Ishikawa (cell line): ENCODE data around the gene GAA.

Experiments
- CEBPB ChIP-seq: IDR thresholded peaks from 2 replicates; pipeline ENCODE4 v1.6.1; 2012
- CREB1 ChIP-seq: IDR thresholded peaks from 2 replicates; pipeline ENCODE4 v1.6.1; 2012; ENCODE audit warnings: low read depth
- EGR1 ChIP-seq: IDR thresholded peaks from 2 replicates; pipeline ENCODE4 v1.6.1; 2012
- EP300 ChIP-seq: IDR thresholded peaks from 2 replicates; pipeline ENCODE4 v1.6.1; 2012; ENCODE audit warnings: borderline replicate concordance
- FOXM1 ChIP-seq: IDR thresholded peaks from 2 replicates; pipeline ENCODE4 v1.6.1; 2012; ENCODE audit warnings: low read depth, borderline replicate concordance
- NFIC ChIP-seq: IDR thresholded peaks from 2 replicates; pipeline ENCODE4 v1.6.1; 2012
- RAD21 ChIP-seq: IDR thresholded peaks from 2 replicates; pipeline ENCODE4 v1.6.1; 2012; ENCODE audit warnings: low read depth
- TAF1 ChIP-seq: IDR thresholded peaks from 2 replicates; pipeline ENCODE4 v1.6.1; 2012; ENCODE audit warnings: low read depth, mild to moderate bottlenecking
- TCF12 ChIP-seq: IDR thresholded peaks from 2 replicates; pipeline ENCODE4 v1.6.1; 2012; ENCODE audit warnings: low read depth
- TEAD4 ChIP-seq: IDR thresholded peaks from 2 replicates; pipeline ENCODE4 v1.6.1; 2012
- USF1 ChIP-seq: IDR thresholded peaks from 2 replicates; pipeline ENCODE4 v1.6.1; 2012
- YY1 ChIP-seq: IDR thresholded peaks from 2 replicates; pipeline ENCODE4 v1.6.1; 2012; ENCODE audit warnings: low read depth
- ZBTB7A ChIP-seq: IDR thresholded peaks from 2 replicates; pipeline ENCODE4 v1.6.1; 2012; ENCODE audit warnings: low read depth
- TF ChIP-seq, protein P1 (sequence below): IDR thresholded peaks from 2 replicates; pipeline ENCODE4 v1.6.1; 2012; ENCODE audit warnings: low read depth, mild to moderate bottlenecking
- TF ChIP-seq, protein P2 (sequence below): IDR thresholded peaks from 2 replicates; pipeline ENCODE4 v1.6.1; 2012

The GAA gene

GRCh38 chr17:80086081-80086480, 15.3 kb upstream of the GAA start:
- TF ChIP-seq CREB1 (no peak), YY1 (no peak), FOXM1 (no peak), ZBTB7A (no peak), EGR1 (no peak), USF1 (no peak), CEBPB (no peak)

DNA sequence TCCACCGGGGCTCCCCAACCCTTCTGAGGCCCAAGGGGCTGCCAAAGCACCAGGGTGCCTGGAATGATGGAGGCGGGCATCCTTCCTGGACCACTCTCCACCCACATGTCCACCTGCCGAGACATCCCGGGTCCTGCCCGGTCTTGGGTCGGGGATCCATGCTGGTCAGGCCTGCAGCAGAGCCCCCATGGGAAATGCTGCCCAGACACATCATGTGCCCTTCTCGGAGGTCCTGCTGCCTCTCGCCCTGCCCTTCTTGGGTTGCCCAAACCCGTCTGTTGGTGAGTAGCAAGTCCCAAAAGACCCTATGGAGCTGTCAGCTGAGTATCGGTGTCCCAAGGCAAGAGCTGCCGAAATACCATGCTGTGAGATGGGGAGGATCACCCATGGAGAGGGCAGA, 14.8 kb upstream of the GAA start:
- TF ChIP-seq ZBTB7A = no peak
- TF ChIP-seq CEBPB = no peak
- TF ChIP-seq, protein P1, sequence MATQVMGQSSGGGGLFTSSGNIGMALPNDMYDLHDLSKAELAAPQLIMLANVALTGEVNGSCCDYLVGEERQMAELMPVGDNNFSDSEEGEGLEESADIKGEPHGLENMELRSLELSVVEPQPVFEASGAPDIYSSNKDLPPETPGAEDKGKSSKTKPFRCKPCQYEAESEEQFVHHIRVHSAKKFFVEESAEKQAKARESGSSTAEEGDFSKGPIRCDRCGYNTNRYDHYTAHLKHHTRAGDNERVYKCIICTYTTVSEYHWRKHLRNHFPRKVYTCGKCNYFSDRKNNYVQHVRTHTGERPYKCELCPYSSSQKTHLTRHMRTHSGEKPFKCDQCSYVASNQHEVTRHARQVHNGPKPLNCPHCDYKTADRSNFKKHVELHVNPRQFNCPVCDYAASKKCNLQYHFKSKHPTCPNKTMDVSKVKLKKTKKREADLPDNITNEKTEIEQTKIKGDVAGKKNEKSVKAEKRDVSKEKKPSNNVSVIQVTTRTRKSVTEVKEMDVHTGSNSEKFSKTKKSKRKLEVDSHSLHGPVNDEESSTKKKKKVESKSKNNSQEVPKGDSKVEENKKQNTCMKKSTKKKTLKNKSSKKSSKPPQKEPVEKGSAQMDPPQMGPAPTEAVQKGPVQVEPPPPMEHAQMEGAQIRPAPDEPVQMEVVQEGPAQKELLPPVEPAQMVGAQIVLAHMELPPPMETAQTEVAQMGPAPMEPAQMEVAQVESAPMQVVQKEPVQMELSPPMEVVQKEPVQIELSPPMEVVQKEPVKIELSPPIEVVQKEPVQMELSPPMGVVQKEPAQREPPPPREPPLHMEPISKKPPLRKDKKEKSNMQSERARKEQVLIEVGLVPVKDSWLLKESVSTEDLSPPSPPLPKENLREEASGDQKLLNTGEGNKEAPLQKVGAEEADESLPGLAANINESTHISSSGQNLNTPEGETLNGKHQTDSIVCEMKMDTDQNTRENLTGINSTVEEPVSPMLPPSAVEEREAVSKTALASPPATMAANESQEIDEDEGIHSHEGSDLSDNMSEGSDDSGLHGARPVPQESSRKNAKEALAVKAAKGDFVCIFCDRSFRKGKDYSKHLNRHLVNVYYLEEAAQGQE = no peak
- TF ChIP-seq TEAD4 = no peak
- no peak for TF ChIP-seq TAF1
- no peak for TF ChIP-seq EGR1
- no peak for TF ChIP-seq USF1
- TF ChIP-seq, protein P2, sequence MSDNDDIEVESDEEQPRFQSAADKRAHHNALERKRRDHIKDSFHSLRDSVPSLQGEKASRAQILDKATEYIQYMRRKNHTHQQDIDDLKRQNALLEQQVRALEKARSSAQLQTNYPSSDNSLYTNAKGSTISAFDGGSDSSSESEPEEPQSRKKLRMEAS = no peak
- TF ChIP-seq TCF12 = no peak
- TF ChIP-seq EP300 = no peak
- TF ChIP-seq CREB1 = no peak
- TF ChIP-seq YY1 = no peak
- TF ChIP-seq NFIC = no peak
- TF ChIP-seq FOXM1 = no peak
- no peak for TF ChIP-seq RAD21

DNA sequence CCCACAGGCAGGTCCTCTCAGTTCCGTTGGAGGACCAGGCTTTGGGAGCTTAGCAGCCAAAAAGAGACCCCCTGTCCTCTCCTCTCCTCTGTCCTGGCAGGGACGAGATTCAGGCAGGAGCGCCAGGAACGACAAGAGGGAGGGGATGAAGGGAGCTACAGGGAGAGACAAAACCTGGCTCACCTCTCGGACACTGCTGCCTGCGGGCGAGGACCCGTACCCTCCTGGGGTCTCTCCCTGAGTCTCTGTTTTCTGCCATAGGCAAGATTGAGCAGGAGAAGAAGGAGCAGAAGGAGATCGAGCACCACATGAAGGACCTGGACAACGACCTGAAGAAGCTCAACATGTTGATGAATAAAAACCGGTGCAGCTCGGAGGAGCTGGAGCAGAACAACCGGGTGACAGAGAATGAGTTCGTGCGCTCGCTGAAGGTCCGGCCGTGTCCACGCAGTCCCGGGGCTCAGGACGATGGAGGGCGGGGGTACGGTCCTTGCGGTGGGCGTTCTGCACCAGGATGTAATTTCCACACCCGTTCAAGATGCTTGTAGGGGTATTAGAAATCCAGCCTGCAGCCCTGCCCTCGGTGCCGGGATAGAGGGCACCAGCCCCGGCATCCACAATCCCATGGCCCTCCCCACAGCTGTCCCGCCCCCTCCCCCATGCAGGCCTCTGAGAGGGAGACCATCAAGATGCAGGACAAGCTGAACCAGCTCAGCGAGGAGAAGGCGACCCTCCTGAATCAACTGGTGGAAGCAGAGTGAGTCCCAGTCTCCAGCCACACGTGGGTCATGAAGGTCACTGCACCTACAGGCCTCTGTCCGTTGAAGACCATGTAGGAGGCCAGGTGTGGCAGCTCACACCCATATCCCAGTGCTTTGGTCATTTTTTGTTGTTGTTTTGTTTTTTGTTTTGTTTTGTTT, 13.8 kb upstream of the GAA start:
- no peak for TF ChIP-seq YY1
- TF ChIP-seq CEBPB = no peak
- TF ChIP-seq EP300 = no peak
- TF ChIP-seq, protein P1 = no peak
- TF ChIP-seq TEAD4 = no peak
- TF ChIP-seq FOXM1 = no peak
- TF ChIP-seq TAF1 = no peak
- TF ChIP-seq, protein P2 = no peak

DNA sequence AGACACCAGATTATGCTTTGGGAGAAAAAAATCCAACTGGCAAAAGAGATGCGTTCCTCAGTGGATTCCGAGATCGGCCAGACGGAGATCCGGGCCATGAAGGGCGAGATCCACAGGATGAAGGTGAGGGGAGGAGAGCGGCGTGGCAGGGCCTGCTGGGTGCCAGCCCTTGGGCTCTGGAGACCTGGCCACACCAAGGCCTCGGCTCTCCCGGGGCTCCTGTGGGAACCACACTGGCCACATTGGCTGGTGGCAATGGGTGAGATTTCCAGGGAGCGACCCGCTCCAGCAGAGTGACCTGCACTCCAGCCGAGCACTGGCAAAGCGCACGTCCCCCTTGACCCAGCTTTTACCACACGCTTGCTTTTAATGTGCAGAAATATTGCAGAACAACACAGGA, 11.6 kb upstream of the GAA start:
- TF ChIP-seq CREB1 (no peak), YY1 (no peak), EGR1 (no peak), USF1 (no peak), RAD21 (no peak), FOXM1 (no peak)
- TF ChIP-seq, protein P1 = no peak
